PFSK-1 (cell line): Measurements from ENCODE around the gene TGDS.

Experiments
- FOXP2 ChIP-seq: optimal IDR thresholded peaks from 2 replicates; pipeline ENCODE3; 2011; ENCODE audit warnings: borderline replicate concordance, control low read depth, inconsistent platforms; ENCODE audit not compliant: insufficient read depth; ENCODE audit errors: extremely low read length, extremely low read depth
- POLR2AphosphoS5 ChIP-seq: IDR thresholded peaks from 2 replicates; pipeline ENCODE4 v1.6.1; 2012; ENCODE audit warnings: low read depth, mild to moderate bottlenecking, control low read depth, low read length, moderate library complexity
- SIN3A ChIP-seq: IDR thresholded peaks from 2 replicates; pipeline ENCODE4 v1.6.1; 2012; ENCODE audit warnings: mild to moderate bottlenecking, low read length, moderate library complexity, borderline replicate concordance; ENCODE audit not compliant: insufficient read depth
- TF ChIP-seq, protein P1 (sequence below), 2 experiments: IDR thresholded peaks; 2 replicates each; pipeline versions ENCODE4 v1.6.1 to v1.8.0; 2011 to 2012; ENCODE audit warnings: low read depth in 2 of 2, low read length in 2 of 2, control low read depth in 1 of 2, inconsistent platforms in 1 of 2, mild to moderate bottlenecking in 1 of 2, moderate library complexity in 1 of 2; ENCODE audit not compliant: insufficient read depth in 1 of 2

- TF ChIP-seq POLR2AphosphoS5 (no peak), SIN3A (no peak), FOXP2 (no peak)
- TF ChIP-seq, protein P1, sequence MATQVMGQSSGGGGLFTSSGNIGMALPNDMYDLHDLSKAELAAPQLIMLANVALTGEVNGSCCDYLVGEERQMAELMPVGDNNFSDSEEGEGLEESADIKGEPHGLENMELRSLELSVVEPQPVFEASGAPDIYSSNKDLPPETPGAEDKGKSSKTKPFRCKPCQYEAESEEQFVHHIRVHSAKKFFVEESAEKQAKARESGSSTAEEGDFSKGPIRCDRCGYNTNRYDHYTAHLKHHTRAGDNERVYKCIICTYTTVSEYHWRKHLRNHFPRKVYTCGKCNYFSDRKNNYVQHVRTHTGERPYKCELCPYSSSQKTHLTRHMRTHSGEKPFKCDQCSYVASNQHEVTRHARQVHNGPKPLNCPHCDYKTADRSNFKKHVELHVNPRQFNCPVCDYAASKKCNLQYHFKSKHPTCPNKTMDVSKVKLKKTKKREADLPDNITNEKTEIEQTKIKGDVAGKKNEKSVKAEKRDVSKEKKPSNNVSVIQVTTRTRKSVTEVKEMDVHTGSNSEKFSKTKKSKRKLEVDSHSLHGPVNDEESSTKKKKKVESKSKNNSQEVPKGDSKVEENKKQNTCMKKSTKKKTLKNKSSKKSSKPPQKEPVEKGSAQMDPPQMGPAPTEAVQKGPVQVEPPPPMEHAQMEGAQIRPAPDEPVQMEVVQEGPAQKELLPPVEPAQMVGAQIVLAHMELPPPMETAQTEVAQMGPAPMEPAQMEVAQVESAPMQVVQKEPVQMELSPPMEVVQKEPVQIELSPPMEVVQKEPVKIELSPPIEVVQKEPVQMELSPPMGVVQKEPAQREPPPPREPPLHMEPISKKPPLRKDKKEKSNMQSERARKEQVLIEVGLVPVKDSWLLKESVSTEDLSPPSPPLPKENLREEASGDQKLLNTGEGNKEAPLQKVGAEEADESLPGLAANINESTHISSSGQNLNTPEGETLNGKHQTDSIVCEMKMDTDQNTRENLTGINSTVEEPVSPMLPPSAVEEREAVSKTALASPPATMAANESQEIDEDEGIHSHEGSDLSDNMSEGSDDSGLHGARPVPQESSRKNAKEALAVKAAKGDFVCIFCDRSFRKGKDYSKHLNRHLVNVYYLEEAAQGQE (IDR thresholded peaks at IDR 0.05; ENCODE audit: insufficient read depth in 1 of 2, low read depth in 2 of 2, low read length in 2 of 2), result no peak
Observed at GRCh38 chr13:94598281-94598680, 2.3 kb upstream of the TGDS start.
